Measurements from ENCODE around the gene REC114.
"Not testable (repeated sequence)": the region's sequence is repeated elsewhere in the genome, so short reads cannot be mapped to it uniquely, and the experiment has no call there.

REC114 gene

DNA sequence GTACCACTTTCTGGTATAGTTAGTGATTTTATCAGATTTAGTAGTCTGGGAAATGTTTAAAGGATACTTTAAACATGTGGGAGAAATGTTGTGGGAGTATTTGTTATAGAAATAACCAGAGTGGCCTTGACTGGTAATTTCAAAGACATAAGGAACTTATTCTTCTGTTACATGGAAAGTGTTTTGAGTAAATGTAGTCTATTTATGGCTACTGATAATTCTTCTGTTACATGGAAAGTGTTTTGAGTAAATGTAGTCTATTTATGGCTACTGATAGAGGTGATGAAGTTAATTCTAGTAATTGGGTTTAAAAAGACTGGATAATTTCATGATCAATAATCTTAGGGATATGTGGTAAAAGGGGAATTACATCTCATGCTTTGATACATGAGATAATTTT is 17.7 kb downstream of the REC114 start:
- DNase-seq: no peak

- DNase-seq: no peak
These were observed 21.6 kb downstream of the REC114 start for GRCh38 chr15:73464602-73465001.

- no peak for DNase-seq
These were observed 24.8 kb downstream of the REC114 start for GRCh38 chr15:73467758-73468157.

GRCh38 chr15:73474785-73475184 is 31.8 kb downstream of the REC114 start:
- DNase-seq: no peak

DNA sequence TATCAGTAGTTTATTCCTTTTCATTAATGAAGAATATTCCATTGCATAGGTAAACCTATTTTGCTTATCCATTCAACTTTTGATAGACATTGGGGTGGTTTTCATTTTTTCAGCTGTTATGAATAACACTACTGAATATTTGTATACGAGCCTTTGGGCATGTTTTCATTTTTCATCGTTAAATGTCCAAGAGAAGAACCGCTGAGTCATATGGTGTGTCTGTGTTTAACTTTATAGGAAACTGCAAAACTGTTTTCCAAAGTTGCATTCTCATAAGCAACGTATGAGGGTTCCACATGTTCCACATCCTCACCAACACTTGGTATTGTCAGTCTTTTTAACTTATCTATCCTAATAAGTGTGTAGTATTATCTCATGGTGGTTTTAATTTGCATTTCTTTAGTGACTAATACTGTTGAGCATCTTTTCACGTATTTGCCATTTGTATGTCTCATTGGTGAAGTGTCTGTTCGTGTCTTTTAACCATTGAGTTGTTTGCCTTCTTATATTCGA is 33.8 kb downstream of the REC114 start:
- DNase-seq: no peak

GRCh38 chr15:73480050-73480449 is 37.1 kb downstream of the REC114 start:
- no peak for DNase-seq

GRCh38 chr15:73482166-73482565 is 39.2 kb downstream of the REC114 start:
- DNase-seq: no peak

DNA sequence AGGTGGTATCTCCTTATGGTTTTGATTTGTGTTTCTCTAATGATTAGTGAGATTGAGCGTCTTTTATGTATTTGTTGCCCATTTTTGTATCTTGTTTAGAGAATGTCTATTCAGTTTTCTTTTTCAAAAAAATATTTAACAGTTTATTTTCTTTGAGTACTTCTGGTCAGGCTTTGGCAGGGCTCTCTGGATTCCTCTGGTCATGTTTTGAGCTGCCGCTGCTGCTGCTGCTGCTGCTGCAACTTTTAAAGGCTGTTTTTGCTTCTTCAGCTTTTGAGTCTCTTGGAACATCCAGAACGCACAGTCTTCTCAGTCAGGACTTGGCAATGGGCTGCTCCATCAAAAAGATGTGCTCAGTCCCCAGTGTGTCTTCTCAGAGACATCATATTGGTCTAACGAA is 40.1 kb downstream of the REC114 start:
- DNase-seq: no peak

DNA sequence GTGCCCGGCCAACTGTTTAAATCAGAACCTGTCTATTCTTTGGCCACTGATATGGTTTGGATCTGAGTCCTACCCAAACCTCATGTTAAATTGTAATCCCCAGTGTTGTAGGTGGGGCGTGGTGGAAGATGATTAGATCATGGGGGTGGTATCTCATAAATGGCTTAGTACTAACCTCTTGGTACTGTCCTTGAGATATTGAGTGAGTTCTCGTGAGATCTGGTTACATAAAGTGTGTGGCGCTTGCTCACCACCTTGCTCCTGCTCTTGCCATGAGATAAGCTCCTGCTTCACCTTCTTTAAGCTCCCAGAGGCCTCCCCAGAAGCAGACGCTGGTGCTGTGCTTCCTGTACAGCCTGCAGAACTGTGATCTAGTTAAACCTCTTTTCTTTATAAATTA is 42.4 kb downstream of the REC114 start:
- no peak for DNase-seq

DNA sequence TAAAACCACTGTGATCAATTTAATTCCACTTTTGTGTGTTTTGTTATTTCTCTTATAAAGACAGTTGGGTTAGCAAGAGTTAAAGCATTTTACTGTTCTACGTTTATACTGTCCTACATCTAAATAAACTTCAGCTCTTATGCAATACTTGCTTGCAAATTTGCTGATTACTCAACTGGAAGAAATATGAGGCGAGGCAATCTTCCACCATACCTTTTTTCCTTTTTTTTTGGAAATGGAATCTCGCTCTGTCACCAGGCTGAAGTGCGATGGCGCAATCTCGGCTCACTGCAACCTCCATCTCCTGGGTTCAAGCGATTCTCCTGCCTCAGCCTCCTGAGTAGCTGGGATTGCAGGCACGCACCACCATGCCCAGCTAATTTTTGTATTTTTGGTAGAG is 42.9 kb downstream of the REC114 start:
- not testable (repeated sequence) for DNase-seq

DNA sequence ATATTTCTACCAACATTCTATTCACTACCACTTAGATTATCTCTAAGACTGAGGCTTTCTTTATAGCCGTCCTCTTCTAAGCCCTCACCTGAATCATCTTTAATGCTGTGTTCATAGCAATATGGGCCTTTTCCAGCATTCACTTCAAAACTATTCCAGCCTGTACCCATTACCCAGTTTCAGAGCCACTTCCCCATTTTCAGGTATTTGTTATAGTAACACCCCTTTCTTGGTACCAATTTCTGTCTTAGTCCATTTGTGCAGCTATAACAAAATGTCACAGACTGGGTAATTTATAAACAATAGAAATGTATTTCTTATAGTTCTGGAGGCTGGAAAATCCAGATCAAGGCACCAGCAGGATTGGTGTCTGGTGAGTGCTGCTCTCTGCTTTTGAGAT is 45.7 kb downstream of the REC114 start:
- DNase-seq: no peak

- no peak for DNase-seq
These were observed 51.0 kb downstream of the REC114 start for GRCh38 chr15:73493922-73494321.

DNA sequence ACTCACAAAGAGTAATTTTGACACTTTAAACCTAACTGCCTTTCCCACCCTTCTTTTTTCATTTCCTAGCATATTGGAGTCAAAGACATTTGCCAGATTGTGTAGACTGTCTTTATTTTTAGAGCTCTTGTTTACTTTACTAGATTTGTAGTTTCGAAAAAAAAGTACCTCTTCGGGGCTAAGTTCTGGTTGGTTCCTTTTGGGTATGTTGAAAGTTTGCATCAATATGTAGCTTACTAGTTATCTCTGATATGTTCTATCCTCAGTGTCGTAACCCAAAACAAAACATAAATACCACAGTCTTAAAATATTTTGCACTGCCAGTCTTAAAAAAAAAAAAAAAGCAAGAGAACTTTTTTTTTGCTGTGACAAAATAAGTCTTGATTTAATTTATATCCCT is 52.2 kb downstream of the REC114 start:
- DNase-seq: no peak

- no peak for DNase-seq
These were observed 57.7 kb downstream of the REC114 start for GRCh38 chr15:73500696-73501095.

DNA sequence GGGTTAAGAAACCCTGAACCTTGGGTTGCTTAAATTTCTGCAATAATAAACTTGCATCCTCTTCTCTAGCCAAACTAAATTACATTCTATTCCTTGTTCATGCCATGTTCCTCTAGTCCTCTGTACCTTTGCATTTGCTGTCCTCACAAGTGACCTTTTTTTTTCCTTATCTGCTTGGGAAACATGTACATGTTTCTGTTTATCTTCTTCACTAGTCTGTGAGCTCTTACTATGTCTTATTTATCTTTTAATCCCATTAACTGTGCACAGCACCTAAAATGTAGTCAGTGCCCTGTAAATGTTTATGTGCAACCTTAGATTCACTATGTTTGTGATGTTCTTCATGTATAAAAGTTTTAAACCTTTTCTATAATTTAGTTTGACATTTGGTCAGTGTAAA is 61.9 kb downstream of the REC114 start:
- DNase-seq: no peak

GRCh38 chr15:73515527-73515926 is 72.6 kb downstream of the REC114 start:
- DNase-seq: no peak

- DNase-seq: no peak
These were observed 74.6 kb downstream of the REC114 start for GRCh38 chr15:73517566-73517965.

DNA sequence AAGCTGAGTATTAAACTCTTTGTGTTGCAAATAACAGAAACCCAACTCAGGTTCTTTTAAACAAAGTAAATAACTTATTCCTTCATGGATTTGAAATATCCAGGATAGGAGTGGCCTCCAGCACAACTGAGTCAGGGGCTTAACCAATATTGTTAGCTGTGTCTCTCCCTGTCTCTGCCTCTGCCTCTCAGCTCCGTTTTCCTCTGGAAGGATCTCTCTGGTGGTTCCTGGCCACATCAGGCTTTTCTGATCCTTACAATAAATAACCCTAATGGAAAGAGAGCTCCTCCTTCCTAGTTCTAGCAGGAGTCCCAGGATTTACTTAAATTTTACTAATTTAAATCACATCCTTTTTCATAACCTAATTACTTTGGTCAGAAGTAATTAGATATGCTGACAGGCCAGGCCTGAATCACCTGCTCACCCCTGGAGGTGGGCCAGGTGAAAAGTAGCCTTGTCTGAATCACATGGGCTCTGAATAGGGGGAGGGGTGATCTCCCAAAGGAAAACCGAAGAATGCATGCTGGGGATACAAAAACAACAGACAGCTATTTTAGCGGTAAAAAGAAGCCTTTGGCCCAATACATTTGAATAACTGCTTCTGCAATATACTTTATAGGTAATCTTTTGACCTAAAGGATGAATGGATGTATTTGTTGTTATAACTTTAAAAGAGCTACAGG is 75.4 kb downstream of the REC114 start:
- no peak for DNase-seq

DNA sequence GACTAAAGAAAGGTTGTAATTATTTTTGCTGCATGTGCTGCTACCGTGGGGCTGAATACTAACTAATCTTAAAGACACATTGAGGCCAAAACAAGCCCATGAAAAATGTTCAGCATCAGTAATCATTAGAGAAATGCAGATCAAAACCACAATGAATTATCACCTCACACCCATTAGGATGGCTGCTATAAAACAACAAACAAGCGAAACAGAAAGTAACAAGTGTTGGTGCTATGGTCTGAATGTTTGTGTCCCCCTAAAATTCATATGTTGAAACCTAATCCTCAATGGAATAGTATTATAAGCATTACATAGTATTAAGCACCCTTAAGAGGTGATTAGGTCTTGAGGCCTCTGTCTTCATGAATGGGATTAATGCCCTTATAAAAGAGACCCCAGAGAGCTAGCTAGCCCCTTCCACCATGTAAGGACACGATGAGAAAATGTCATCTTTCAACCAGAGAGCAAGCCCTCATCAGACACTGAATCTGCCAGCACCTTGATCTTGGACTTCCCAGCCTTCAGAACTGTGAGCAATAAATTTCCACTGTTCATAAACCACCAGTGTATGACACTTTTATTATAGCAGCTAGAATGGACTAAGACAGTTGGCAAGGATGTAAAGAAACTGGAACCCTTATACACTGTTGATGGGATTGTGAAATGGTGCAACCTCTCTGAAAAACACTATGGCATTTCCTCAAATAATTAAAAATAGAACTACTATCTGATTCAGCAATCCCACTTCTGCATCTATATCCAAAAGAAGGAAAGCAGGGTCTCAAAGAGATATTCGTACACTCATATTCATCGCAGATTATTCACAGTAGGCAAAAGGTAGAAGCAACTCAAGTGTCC is 76.1 kb downstream of the REC114 start:
- no peak for DNase-seq

GRCh38 chr15:73522011-73522410 is 79.0 kb downstream of the REC114 start:
- DNase-seq: no peak

DNA sequence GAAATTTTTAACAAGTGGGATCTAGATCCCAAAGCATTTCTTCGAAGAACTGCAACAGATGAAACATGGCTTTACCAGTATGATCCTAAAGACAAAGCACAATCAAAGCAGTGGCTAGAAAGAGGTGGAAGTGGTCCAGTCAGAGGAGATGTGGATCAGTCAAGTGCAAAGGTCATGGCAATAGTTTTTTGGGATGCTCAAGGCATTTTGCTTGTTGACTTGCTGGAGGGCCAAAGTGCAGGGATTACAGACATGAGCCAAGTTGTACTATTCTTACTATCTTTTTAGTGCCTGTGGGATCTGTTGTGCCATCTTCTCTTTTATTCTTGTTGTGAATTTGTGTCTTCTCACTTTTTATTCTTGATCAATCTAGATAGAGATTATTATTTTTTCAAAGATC is 82.0 kb downstream of the REC114 start:
- DNase-seq: no peak

DNA sequence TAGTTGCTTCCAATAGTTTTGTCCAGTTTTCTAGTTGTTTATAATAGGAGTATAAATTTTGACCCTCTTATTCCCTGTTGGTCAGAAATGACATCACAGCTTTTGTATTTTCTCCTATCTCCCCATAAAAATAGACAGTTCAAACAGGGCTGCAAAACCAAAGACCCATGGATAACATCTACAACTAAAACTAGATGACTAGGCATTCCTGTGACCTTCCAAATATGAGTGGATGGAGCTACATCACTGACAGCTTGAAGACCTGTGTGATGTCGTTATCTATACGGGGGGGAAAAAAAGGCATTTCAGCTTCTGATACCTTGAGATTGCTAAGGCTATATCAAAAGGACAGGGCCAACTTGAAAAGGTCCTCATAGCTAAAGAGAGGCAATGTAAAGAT is 84.6 kb downstream of the REC114 start:
- DNase-seq: no peak

- DNase-seq: no peak
These were observed 87.7 kb downstream of the REC114 start for GRCh38 chr15:73530649-73531048.

DNA sequence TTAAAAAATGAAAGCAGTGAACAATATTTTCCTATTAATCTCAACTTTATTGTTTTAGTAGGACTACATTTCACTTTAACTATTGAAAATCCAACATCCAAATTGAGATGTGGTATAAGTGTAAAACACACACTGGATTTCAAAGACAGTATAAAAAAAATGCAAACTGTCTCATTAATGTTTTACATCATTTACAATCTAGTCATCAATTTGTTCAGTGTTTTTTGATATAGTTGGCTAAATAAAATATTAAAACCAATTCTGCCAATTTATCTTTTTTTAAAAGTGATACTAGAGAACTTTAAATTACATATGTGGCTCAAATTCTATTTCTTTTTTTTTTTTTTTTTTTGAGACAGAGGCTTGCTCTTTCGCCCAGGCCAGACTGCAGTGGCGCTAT is 95.2 kb downstream of the REC114 start:
- no peak for DNase-seq

All from EL (cell line).